Natural killer cell (primary cell): ENCODE results near the gene CNNM3. TPM values are rescaled to one million over a fixed set of nuclear protein-coding genes. Genes with fewer than 3 reads are reported as not detected.

ENCODE experiments used
- ATAC-seq, 3 donors: fragments of 150-1000 bp in 2 of 3; fragments of 200-7000 bp in 1 of 3; cut with Tn5 transposase; 1 replicate in 1 of 3; 2 replicates in 2 of 3; pipeline ENCODE4 v1.10.0; 2021; ENCODE audit warnings: mild to moderate bottlenecking in 2 of 3, moderate library complexity in 2 of 3
- DNase-seq, 2 donors: peaks; one replicate each; pipeline versions ENCODE4 v3.0.0 to v3.0.0-alpha.2; 2013 to 2021; ENCODE audit warnings: mixed read lengths in 1 of 2
- H3K27ac ChIP-seq: one replicate; pipeline ENCODE4 v1.5.1; 2013; ENCODE audit warnings: mild to moderate bottlenecking, low read length
- H3K27me3 ChIP-seq: one replicate; pipeline ENCODE4 v1.6.1; 2013; ENCODE audit warnings: low read length; ENCODE audit not compliant: control insufficient read depth, insufficient read depth
- H3K36me3 ChIP-seq: one replicate; pipeline ENCODE4 v1.6.1; 2013; ENCODE audit warnings: low read length; ENCODE audit not compliant: control insufficient read depth, insufficient read depth
- H3K4me1 ChIP-seq: one replicate; pipeline ENCODE4 v1.6.1; 2013; ENCODE audit warnings: low read length; ENCODE audit not compliant: control insufficient read depth, insufficient read depth
- H3K4me3 ChIP-seq: one replicate; pipeline ENCODE4 v1.5.1; 2013; ENCODE audit warnings: low read length
- H3K9me3 ChIP-seq: one replicate; pipeline ENCODE4 v1.6.1; 2013; ENCODE audit warnings: low read length; ENCODE audit not compliant: control insufficient read depth, insufficient read depth
- H3K27ac Mint-ChIP-seq, 2 donors: one replicate each; pipeline ENCODE4 v1.8.0; 2022; ENCODE audit warnings: mild to moderate bottlenecking in 2 of 2, mixed read lengths in 2 of 2, moderate library complexity in 1 of 2
- H3K27me3 Mint-ChIP-seq, 2 donors: one replicate each; pipeline ENCODE4 v1.8.0; 2022; ENCODE audit warnings: low read depth in 2 of 2, mixed read lengths in 2 of 2
- H3K36me3 Mint-ChIP-seq: one replicate; pipeline ENCODE4 v1.8.0; 2022; ENCODE audit warnings: mixed read lengths
- H3K4me1 Mint-ChIP-seq, 2 donors: one replicate each; pipeline ENCODE4 v1.8.0; 2022; ENCODE audit warnings: mixed read lengths in 2 of 2
- H3K4me3 Mint-ChIP-seq: one replicate; pipeline ENCODE4 v1.8.0; 2022; ENCODE audit warnings: mild to moderate bottlenecking, moderate library complexity, mixed read lengths
- H3K9me3 Mint-ChIP-seq, 2 donors: one replicate each; pipeline ENCODE4 v1.8.0; 2022; ENCODE audit warnings: mixed read lengths in 2 of 2
- CTCF ChIP-seq: fragments of 200-600 bp; IDR thresholded peaks from one replicate; pipeline ENCODE4 v1.8.0; 2022; ENCODE audit warnings: antibody characterized with exemption
- WGBS: methylation state at CpG from one replicate; pipeline ENCODE4 v1.1.7; 2013; ENCODE audit warnings: missing lambda C conversion rate; ENCODE audit not compliant: insufficient coverage; 5-methylcytosine and 5-hydroxymethylcytosine counted together
- intact Hi-C: fragments of 100-400 bp; cut with micrococcal nuclease; formaldehyde crosslinking; loops from one replicate; pipeline ENCODE4 v1.14.2; 2022
- total RNA-seq, 4 donors: library from RNA; stranded (reverse); fragments of 120-200 nt in 1 of 4; gene quantifications; one replicate each; pipeline versions ENCODE4 v1.2.3 to v1.2.4, GENCODE V29; 2013 to 2022

CNNM3 gene
- total RNA-seq = 10 to 100 TPM; 33.8 to 55.2 (median 45.6) TPM
- 16.6 TPM for total RNA-seq (2013)

GRCh38 chr2:96816127-96816835 lies at the start of gene CNNM3:
Gene CNNM3 (plus strand): TSS chr2:96816268. CDS start chr2:96816278, 10 bp downstream.
- H3K9me3 Mint-ChIP-seq = no peaks in the 10 kb centered on the region
- H3K36me3 Mint-ChIP-seq = no peaks in the 10 kb centered on the region
- peaks cover 56 to 66% of the 10 kb centered on the region in 2 donors for H3K4me1 Mint-ChIP-seq
- DNase-seq = peak; percentile 94 to 97
- intact Hi-C loops = loop anchor here (1.0 to 5.0 kb wide), 3 partner anchors 41 to 146 kb away; partner anchors contain the start of genes ANKRD39 and SEMA4C
- peaks cover 4% of the 10 kb centered on the region for H3K36me3 ChIP-seq
- peak within 1 kb of the TSS; percentile 82 for H3K27ac Mint-ChIP-seq
- H3K9me3 ChIP-seq = no peaks in the 10 kb centered on the region
- no peaks in the 10 kb centered on the region for H3K27me3 Mint-ChIP-seq
- peak; percentile 60 for TF ChIP-seq CTCF
- H3K27me3 ChIP-seq = no peaks in the 10 kb centered on the region
- H3K4me3 Mint-ChIP-seq = peak within 1 kb of the TSS; percentile 88
- peak within 1 kb of the TSS; percentile 71 for H3K27ac ChIP-seq
- ATAC-seq = peak; percentile 88 to 97 (median 89)
- under 1% methylated on average over 103 of the region's 103 CpGs for WGBS
- peak within 1 kb of the TSS; percentile 85 for H3K4me3 ChIP-seq
- H3K4me1 ChIP-seq = peaks cover 46% of the 10 kb centered on the region

DNA sequence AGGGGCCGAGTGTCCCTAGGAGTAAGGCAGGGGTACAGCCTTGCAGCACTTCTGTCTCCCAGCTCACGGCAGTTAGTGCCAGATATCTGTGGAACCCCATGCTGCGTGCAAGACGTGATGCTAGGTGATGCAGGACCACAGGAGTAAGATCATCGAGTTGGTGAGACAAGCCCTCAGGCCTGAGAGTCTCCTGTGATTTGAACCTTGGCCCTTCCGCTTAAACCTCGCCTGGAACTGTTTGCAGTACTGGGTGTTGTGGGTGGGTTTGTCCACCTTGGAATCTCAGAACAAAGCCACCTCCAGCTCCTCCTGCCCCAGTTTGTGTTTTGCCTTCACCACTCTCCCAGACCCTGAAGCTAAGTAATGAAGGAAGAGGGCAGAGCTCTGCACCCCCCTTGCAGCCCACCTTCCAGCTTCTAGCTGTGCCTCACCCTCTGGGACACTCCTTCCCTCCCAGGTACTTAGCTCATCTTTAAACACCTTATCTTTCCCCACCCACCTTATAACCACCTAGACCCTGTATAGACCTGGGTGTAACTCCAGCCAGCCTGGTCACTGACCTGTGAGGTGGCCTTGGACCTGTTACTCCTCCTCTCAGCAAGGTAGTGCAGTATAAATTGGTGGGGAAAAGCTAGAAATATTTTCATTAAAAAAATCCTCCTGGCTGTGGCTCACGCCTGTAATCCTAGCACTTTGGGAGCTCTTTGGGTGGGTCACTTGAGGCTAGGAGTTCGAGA lies 48.8 kb upstream of the CNNM3 start:
- Mint-ChIP-seq H3K27me3 (no peaks in the 10 kb centered on the region), H3K27ac (no peak overlapping the region), H3K4me3 (peak overlapping the region; percentile 17), H3K4me1 (peaks cover 27 to 44% of the 10 kb centered on the region in 2 donors), H3K9me3 (no peaks in the 10 kb centered on the region), H3K36me3 (no peaks in the 10 kb centered on the region)
- Histone ChIP-seq H3K36me3 (no peaks in the 10 kb centered on the region), H3K27ac (no peak overlapping the region), H3K4me1 (peaks cover 35% of the 10 kb centered on the region), H3K4me3 (no peak overlapping the region), H3K9me3 (no peaks in the 10 kb centered on the region), H3K27me3 (no peaks in the 10 kb centered on the region)
- no peak for TF ChIP-seq CTCF
- intact Hi-C loops = no loop called here
- DNase-seq (no peak), ATAC-seq (no peak)
- WGBS = 94% methylated on average over 8 of the region's 9 CpGs

DNA sequence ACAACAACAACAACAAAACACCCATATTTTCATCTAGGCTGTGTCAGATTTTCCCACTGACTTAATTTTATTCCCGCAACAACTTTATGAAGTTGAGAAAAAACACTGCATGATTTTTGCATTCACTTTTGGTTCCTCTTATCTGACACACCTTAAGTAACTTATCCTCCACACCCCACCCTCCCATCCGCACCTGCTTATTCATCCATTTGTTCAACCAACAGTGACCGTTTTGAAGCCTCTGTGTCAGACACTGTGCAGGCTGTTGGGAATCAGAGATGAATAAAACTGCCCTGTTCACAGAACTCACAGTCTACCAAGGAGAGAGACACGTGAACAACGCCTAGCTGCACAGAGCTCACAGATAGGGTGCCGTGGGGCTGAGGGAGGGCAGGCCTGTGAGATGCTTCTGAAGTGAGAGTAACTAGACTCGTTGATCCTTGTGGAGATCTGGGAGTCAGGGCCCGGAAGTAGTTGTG lies 47.9 kb upstream of the CNNM3 start:
- DNase-seq (no peak), ATAC-seq (no peak)
- no peak overlapping the region for H3K27ac ChIP-seq
- H3K4me1 ChIP-seq = peaks cover 31% of the 10 kb centered on the region
- Mint-ChIP-seq H3K4me1 (peaks cover 22 to 44% of the 10 kb centered on the region in 2 donors), H3K4me3 (no peak overlapping the region), H3K9me3 (no peaks in the 10 kb centered on the region), H3K27me3 (no peaks in the 10 kb centered on the region), H3K27ac (no peak overlapping the region), H3K36me3 (no peaks in the 10 kb centered on the region)
- H3K36me3 ChIP-seq = no peaks in the 10 kb centered on the region
- H3K9me3 ChIP-seq = no peaks in the 10 kb centered on the region
- intact Hi-C loops = no loop called here
- H3K4me3 ChIP-seq = no peak overlapping the region
- no peak for TF ChIP-seq CTCF
- no peaks in the 10 kb centered on the region for H3K27me3 ChIP-seq
- WGBS = 79% methylated on average over 8 of the region's 8 CpGs
